ENCODE measurements around the gene PAGR1.

DNA sequence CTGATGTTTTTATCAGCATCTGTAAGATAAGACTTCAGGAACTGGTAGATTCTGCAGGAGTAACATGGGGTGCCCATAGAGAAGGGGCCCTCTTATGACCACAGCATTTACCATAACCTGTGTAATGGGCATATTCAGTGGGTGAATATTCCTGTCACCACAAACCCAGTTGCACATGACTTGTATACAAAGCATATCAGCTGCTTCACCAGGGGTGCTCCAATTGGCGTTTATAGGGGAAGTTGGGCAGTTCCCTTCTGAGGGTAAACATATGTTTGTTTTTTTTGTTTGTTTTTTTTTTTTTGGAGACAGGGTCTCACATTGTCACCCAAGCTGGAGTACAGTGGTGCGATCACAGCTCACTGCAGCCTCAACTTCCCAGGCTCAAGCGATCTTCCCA lies 49.4 kb upstream of the PAGR1 start:
- TF ChIP-seq, protein P1, sequence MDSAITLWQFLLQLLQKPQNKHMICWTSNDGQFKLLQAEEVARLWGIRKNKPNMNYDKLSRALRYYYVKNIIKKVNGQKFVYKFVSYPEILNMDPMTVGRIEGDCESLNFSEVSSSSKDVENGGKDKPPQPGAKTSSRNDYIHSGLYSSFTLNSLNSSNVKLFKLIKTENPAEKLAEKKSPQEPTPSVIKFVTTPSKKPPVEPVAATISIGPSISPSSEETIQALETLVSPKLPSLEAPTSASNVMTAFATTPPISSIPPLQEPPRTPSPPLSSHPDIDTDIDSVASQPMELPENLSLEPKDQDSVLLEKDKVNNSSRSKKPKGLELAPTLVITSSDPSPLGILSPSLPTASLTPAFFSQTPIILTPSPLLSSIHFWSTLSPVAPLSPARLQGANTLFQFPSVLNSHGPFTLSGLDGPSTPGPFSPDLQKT (CRISPR knock-in tag; IDR thresholded peaks at IDR 0.05; ENCODE audit: borderline replicate concordance): no peak
- TF ChIP-seq, protein P2, sequence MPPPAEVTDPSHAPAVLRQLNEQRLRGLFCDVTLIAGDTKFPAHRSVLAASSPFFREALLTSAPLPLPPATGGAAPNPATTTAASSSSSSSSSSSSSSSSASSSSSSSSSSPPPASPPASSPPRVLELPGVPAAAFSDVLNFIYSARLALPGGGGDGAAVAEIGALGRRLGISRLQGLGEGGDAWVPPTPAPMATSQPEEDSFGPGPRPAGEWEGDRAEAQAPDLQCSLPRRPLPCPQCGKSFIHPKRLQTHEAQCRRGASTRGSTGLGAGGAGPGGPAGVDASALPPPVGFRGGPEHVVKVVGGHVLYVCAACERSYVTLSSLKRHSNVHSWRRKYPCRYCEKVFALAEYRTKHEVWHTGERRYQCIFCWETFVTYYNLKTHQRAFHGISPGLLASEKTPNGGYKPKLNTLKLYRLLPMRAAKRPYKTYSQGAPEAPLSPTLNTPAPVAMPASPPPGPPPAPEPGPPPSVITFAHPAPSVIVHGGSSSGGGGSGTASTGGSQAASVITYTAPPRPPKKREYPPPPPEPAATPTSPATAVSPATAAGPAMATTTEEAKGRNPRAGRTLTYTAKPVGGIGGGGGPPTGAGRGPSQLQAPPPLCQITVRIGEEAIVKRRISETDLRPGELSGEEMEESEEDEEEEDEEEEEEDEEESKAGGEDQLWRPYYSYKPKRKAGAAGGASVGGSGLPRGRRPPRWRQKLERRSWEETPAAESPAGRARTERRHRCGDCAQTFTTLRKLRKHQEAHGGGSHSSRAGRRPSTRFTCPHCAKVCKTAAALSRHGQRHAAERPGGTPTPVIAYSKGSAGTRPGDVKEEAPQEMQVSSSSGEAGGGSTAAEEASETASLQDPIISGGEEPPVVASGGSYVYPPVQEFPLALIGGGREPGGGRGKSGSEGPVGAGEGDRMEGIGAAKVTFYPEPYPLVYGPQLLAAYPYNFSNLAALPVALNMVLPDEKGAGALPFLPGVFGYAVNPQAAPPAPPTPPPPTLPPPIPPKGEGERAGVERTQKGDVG (CRISPR knock-in tag; IDR thresholded peaks at IDR 0.05; ENCODE audit: borderline replicate concordance): no peak
- TF ChIP-seq FOXM1 (CRISPR knock-in tag; IDR thresholded peaks at IDR 0.05): no peak
- no peak for TF ChIP-seq BCL3 (CRISPR knock-in tag; IDR thresholded peaks at IDR 0.05)
- no peak for TF ChIP-seq TBP (CRISPR knock-in tag; IDR thresholded peaks at IDR 0.05)
- no peak for TF ChIP-seq POLR2A (IDR thresholded peaks at IDR 0.05; ENCODE audit: insufficient read depth in 1 of 2, low read depth in 2 of 2, low read length in 2 of 2)

Measured in HepG2 (cell line).